Fibroblast of lung (primary cell): ENCODE measurements around the gene RABAC1. TPM values are rescaled to one million over a fixed set of nuclear protein-coding genes. Genes with fewer than 3 reads are reported as not detected.
A peak's percentile ranks its signal among the peaks of the same experiment; 100 is the strongest.

Experiments
- DNase-seq, 2 donors: peaks; one replicate each; pipeline versions ENCODE4 v3.0.0 to v3.0.0-alpha.2; 2010; ENCODE audit warnings: low read depth in 2 of 2
- H2AFZ ChIP-seq: 2 replicates; pipeline ENCODE4 v1.5.1; 2012; ENCODE audit warnings: low read length, control low read depth, inconsistent platforms
- H3K27ac ChIP-seq: 2 replicates; pipeline ENCODE4 v1.5.1; 2011; ENCODE audit warnings: low read length, control low read depth; ENCODE audit not compliant: insufficient read depth
- H3K27me3 ChIP-seq: 2 replicates; pipeline ENCODE4 v1.5.1; 2011; ENCODE audit warnings: mild to moderate bottlenecking, low read length; ENCODE audit not compliant: control insufficient read depth, insufficient read depth
- H3K36me3 ChIP-seq: 2 replicates; pipeline ENCODE4 v1.5.1; 2011; ENCODE audit warnings: low read length; ENCODE audit not compliant: control insufficient read depth, insufficient read depth
- H3K4me1 ChIP-seq: 2 replicates; pipeline ENCODE4 v1.5.1; 2011; ENCODE audit warnings: low read length; ENCODE audit not compliant: control insufficient read depth, insufficient read depth; ENCODE audit errors: extremely low read depth
- H3K4me2 ChIP-seq: 2 replicates; pipeline ENCODE4 v1.5.1; 2011; ENCODE audit warnings: low read length, control low read depth; ENCODE audit not compliant: insufficient read depth; ENCODE audit errors: extremely low read depth
- H3K4me3 ChIP-seq, 4 experiments: fragments of 200-600 bp in 1 of 4; sonication (generic) in 1 of 4; replicated peaks in 1 of 4; 2 replicates each; pipeline ENCODE4 v1.5.1; 2011 to 2016; ENCODE audit warnings: low read length in 4 of 4, low read depth in 3 of 4, mild to moderate bottlenecking in 3 of 4, control low read depth in 2 of 4, inconsistent platforms in 1 of 4, mixed read lengths in 1 of 4; ENCODE audit not compliant: insufficient read depth in 1 of 4; ENCODE audit errors: control extremely low read depth in 1 of 4
- H3K79me2 ChIP-seq: 2 replicates; pipeline ENCODE4 v1.5.1; 2012; ENCODE audit warnings: mild to moderate bottlenecking, low read length, inconsistent platforms; ENCODE audit not compliant: control insufficient read depth, insufficient read depth
- H3K9ac ChIP-seq: 2 replicates; pipeline ENCODE4 v1.5.1; 2011; ENCODE audit warnings: mild to moderate bottlenecking, low read length, control low read depth; ENCODE audit not compliant: insufficient read depth
- H3K9me3 ChIP-seq: 2 replicates; pipeline ENCODE4 v1.5.1; 2012; ENCODE audit warnings: low read depth, low read length; ENCODE audit not compliant: control insufficient read depth, insufficient read depth
- H4K20me1 ChIP-seq: 2 replicates; pipeline ENCODE4 v1.5.1; 2011; ENCODE audit warnings: low read length; ENCODE audit not compliant: control insufficient read depth, insufficient read depth; ENCODE audit errors: extremely low read depth
- CTCF ChIP-seq, 2 donors: IDR thresholded peaks in 1 of 2; conservative IDR thresholded peaks in 1 of 2; 1 replicate in 1 of 2; 2 replicates in 1 of 2; pipeline ENCODE4 v1.5.1; 2011 to 2012; ENCODE audit warnings: low read length in 2 of 2, control low read depth in 1 of 2, inconsistent platforms in 1 of 2, low read depth in 1 of 2, mild to moderate bottlenecking in 1 of 2
- EZH2 ChIP-seq: IDR thresholded peaks from 2 replicates; pipeline ENCODE4 v1.5.1; 2012; ENCODE audit warnings: low read length, control low read depth, mild to moderate bottlenecking; ENCODE audit errors: missing control alignments
- polyA plus RNA-seq, 2 donors: library from polyadenylated mRNA; depleted of rRNA in 1 of 2; stranded (reverse) in 1 of 2; unstranded in 1 of 2; fragments of >200 nt; gene quantifications; 2 replicates each; pipeline ENCODE4 v1.2.1, GENCODE V29; 2011 to 2012; ENCODE audit warnings: missing spikeins in 1 of 2
- total RNA-seq: library from RNA; depleted of rRNA; stranded (reverse); fragments of >200 nt; gene quantifications from 2 replicates; pipeline ENCODE4 v1.2.1, GENCODE V29; 2014

RABAC1 gene
- total and polyA plus RNA-seq, 2 donors (not counting 1 experiment from before 2014, with no cell fraction given): 163 to 193 TPM

GRCh38 chr19:42003506-42004294 lies 44.6 kb upstream of the RABAC1 start:
- DNase-seq: no peak
- Histone ChIP-seq H3K9me3 (no peaks in the 10 kb centered on the region), H3K4me2 (no peak overlapping the region), H3K79me2 (no peaks in the 10 kb centered on the region), H3K4me3 (no peak overlapping the region), H3K36me3 (no peaks in the 10 kb centered on the region), H4K20me1 (no peaks in the 10 kb centered on the region), H3K27me3 (peaks cover 24% of the 10 kb centered on the region), H3K4me1 (no peaks in the 10 kb centered on the region), H3K9ac (no peak overlapping the region), H2AFZ (no peak overlapping the region), H3K27ac (no peak overlapping the region)
- no peak for TF ChIP-seq CTCF (conservative IDR thresholded peaks at IDR 0.05 in 1 of 2, IDR thresholded peaks at IDR 0.05 in 1 of 2; ENCODE audit: low read depth in 1 of 2, low read length in 2 of 2)
- no peak for TF ChIP-seq EZH2

GRCh38 chr19:41999878-42000208 lies 40.7 kb upstream of the RABAC1 start:
- Histone ChIP-seq H3K79me2 (no peaks in the 10 kb centered on the region), H3K27ac (no peak overlapping the region), H3K27me3 (peaks cover 32% of the 10 kb centered on the region), H2AFZ (no peak overlapping the region), H3K4me3 (no peak overlapping the region), H4K20me1 (no peaks in the 10 kb centered on the region), H3K36me3 (no peaks in the 10 kb centered on the region), H3K9ac (no peak overlapping the region), H3K4me1 (no peaks in the 10 kb centered on the region), H3K9me3 (no peaks in the 10 kb centered on the region), H3K4me2 (no peak overlapping the region)
- TF ChIP-seq EZH2 (no peak), CTCF (conservative IDR thresholded peaks at IDR 0.05 in 1 of 2, IDR thresholded peaks at IDR 0.05 in 1 of 2; ENCODE audit: low read depth in 1 of 2, low read length in 2 of 2) (no peak)
- DNase-seq: no peak

GRCh38 chr19:41999071-41999877 lies 40.2 kb upstream of the RABAC1 start:
- DNase-seq: no peak
- TF ChIP-seq EZH2 (peak; percentile 41), CTCF (conservative IDR thresholded peaks at IDR 0.05 in 1 of 2, IDR thresholded peaks at IDR 0.05 in 1 of 2; ENCODE audit: low read depth in 1 of 2, low read length in 2 of 2) (no peak)
- no peaks in the 10 kb centered on the region for H3K79me2 ChIP-seq

More at GRCh38 chr19:41999071-41999877, 40.2 kb upstream of the RABAC1 start:
- Histone ChIP-seq H3K4me1 (no peaks in the 10 kb centered on the region), H3K27ac (no peak overlapping the region), H2AFZ (no peak overlapping the region), H3K4me3 (no peak overlapping the region), H3K4me2 (no peak overlapping the region), H3K27me3 (peaks cover 32% of the 10 kb centered on the region), H4K20me1 (no peaks in the 10 kb centered on the region), H3K36me3 (no peaks in the 10 kb centered on the region), H3K9ac (no peak overlapping the region), H3K9me3 (no peaks in the 10 kb centered on the region)
